Measurements from ENCODE around the gene VEGFA.

- TF ChIP-seq CTCF (IDR thresholded peaks at IDR 0.05; ENCODE audit: poor library complexity, severe bottlenecking) (no peak), TAF1 (IDR thresholded peaks at IDR 0.05; ENCODE audit: low read depth) (no peak), POLR2AphosphoS5 (IDR thresholded peaks at IDR 0.05) (no peak), EP300 (conservative IDR thresholded peaks at IDR 0.05; ENCODE audit: poor library complexity, severe bottlenecking) (no peak), RAD21 (conservative IDR thresholded peaks at IDR 0.05) (no peak), SMC3 (conservative IDR thresholded peaks at IDR 0.05; ENCODE audit: poor library complexity) (no peak), REST (IDR thresholded peaks at IDR 0.05; ENCODE audit: borderline replicate concordance) (no peak)
Measured at GRCh38 chr6:43740961-43741764, 28.8 kb upstream of the VEGFA start.

Data from neural cell (in vitro differentiated cells).